Right cardiac atrium (tissue), 5 donors: ENCODE data around the gene CAMSAP1. TPM values are rescaled to one million over a fixed set of nuclear protein-coding genes. Genes with fewer than 3 reads are reported as not detected.
"Not testable (repeated sequence)": the region's sequence is repeated elsewhere in the genome, so short reads cannot be mapped to it uniquely, and the experiment has no call there.

Source experiments
- ATAC-seq, 2 donors: fragments of 200-7000 bp; cut with Tn5 transposase; one replicate each; pipeline versions ENCODE4 v1.8.0 to v1.9.1; 2020; ENCODE audit warnings: moderate library complexity in 2 of 2, mild to moderate bottlenecking in 1 of 2
- DNase-seq, 3 donors: peaks; one replicate each; pipeline ENCODE4 v3.0.0-alpha.2; 2020
- H3K27ac ChIP-seq: one replicate; pipeline ENCODE4 v1.5.1; 2013; ENCODE audit warnings: mild to moderate bottlenecking, low read length, control low read depth, moderate library complexity
- H3K27me3 ChIP-seq: one replicate; pipeline ENCODE4 v1.6.1; 2013; ENCODE audit not compliant: control insufficient read depth, insufficient read depth
- H3K4me1 ChIP-seq: one replicate; pipeline ENCODE4 v1.6.1; 2013; ENCODE audit warnings: low read length; ENCODE audit not compliant: control insufficient read depth, insufficient read depth
- H3K4me3 ChIP-seq: one replicate; pipeline ENCODE4 v1.5.1; 2013; ENCODE audit warnings: low read length, control low read depth
- H3K9me3 ChIP-seq: one replicate; pipeline ENCODE4 v1.6.1; 2013; ENCODE audit warnings: low read length; ENCODE audit not compliant: control insufficient read depth
- WGBS: extraction: QIAGEN DNeasy Blood & Tissue Kit; methylation state at CpG from one replicate; pipeline ENCODE4 v1.1.7; 2013; 5-methylcytosine and 5-hydroxymethylcytosine counted together
- intact Hi-C, 4 donors: fragments of 100-400 bp; cut with DNase I; formaldehyde crosslinking; loops; one replicate each; pipeline versions ENCODE4 v1.11.0 to v1.14.0; 2022 to 2023
- long read RNA-seq, 4 donors: library from polyadenylated mRNA; unstranded; transcript quantifications; one replicate each; pipeline ENCODE4 v2.0.0, GENCODE V29; 2020 to 2021
- polyA plus RNA-seq: library from polyadenylated mRNA; stranded (reverse); fragments of 200-250 nt; gene quantifications from one replicate; pipeline ENCODE4 v1.2.3, GENCODE V29; 2013
- total RNA-seq, 4 donors: library from RNA; stranded (reverse); fragmentation: NEBNext Ultra II Directional; extraction: Animal tissue kit (Norgen Biotek cat#: 25700); gene quantifications; one replicate each; pipeline ENCODE4 v1.2.1, GENCODE V29; 2021
- donor health status: healthy with polysubstance abuse.
- donor health status: DM: no; HTN: yes; CAD: no.
- donor health status: DM: no; HTN: no; CAD: no.
- donor health status: DM: no; HTN: yes; CAD: no; lungs with severe emphysema.
- donor health status: DM: yes; HTN: yes; CAD: no.

CAMSAP1 gene
- total RNA-seq (10 to 100 TPM; 13.9 to 22.8 (median 18.3) TPM), polyA plus RNA-seq (10.0 TPM)
- long read RNA-seq, donor 1, full-length matches to known transcripts, result 1 of 18 reads
- long read RNA-seq, donor 1, partial matches to known transcripts, result 13 of 18 reads
- long read RNA-seq, donor 1, other reads (novel, unspliced or antisense), result 4 of 18 reads
- long read RNA-seq, donor 2, partial matches to known transcripts, result 5 of 8 reads
- long read RNA-seq, donor 2, other reads (novel, unspliced or antisense), result 3 of 8 reads
- long read RNA-seq, donor 3, full-length matches to known transcripts, result 5 of 27 reads
- long read RNA-seq, donor 3, partial matches to known transcripts, result 18 of 27 reads
- long read RNA-seq, donor 3, other reads (novel, unspliced or antisense), result 4 of 27 reads
- long read RNA-seq, donor 4, full-length matches to known transcripts, result 1 of 14 reads
- long read RNA-seq, donor 4, partial matches to known transcripts, result 10 of 14 reads
- long read RNA-seq, donor 4, other reads (novel, unspliced or antisense), result 3 of 14 reads

- H3K9me3 ChIP-seq, result no peaks in the 10 kb centered on the region
- H3K27me3 ChIP-seq, result no peaks in the 10 kb centered on the region
- intact Hi-C loops, result no loop called here
- H3K27ac ChIP-seq, result peak within 1 kb of the TSS; percentile 50
- peak within 1 kb of the TSS; percentile 98 for H3K4me3 ChIP-seq
- WGBS, result under 1% methylated on average over 83 of the region's 91 CpGs
- DNase-seq, result peak; percentile 94 to 98 (median 97)
- H3K4me1 ChIP-seq, result peaks cover 12% of the 10 kb centered on the region
- ATAC-seq, result peak; percentile 97 to 98
Observed at GRCh38 chr9:135907431-135908092, at the start of gene CAMSAP1. CAMSAP1 (minus strand) TSS chr9:135907546; CDS start chr9:135907159, 387 bp downstream.

- no peak for ATAC-seq
- no peak for DNase-seq
- no peaks in the 10 kb centered on the region for H3K9me3 ChIP-seq
- H3K4me1 ChIP-seq, result no peaks in the 10 kb centered on the region
- H3K27me3 ChIP-seq, result no peaks in the 10 kb centered on the region
- no peak overlapping the region for H3K4me3 ChIP-seq
- WGBS, result 79% methylated on average over 8 of the region's 8 CpGs
- intact Hi-C loops, result loop anchor here in 2 of 4 donors (10.0 kb wide), 1 partner anchor 92 kb away; no protein-coding TSS in a partner anchor
- H3K27ac ChIP-seq, result no peak overlapping the region
Observed at GRCh38 chr9:135956802-135957174, 49.4 kb upstream of the CAMSAP1 start.

GRCh38 chr9:135955934-135956801, 48.8 kb upstream of the CAMSAP1 start:
- H3K4me3 ChIP-seq, result no peak overlapping the region
- DNase-seq, result no peak
- H3K27ac ChIP-seq, result no peak overlapping the region
- no peaks in the 10 kb centered on the region for H3K27me3 ChIP-seq
- 85% methylated on average over 32 of the region's 32 CpGs for WGBS
- ATAC-seq, result no peak
- intact Hi-C loops, result loop anchor here in 2 of 4 donors (10.0 kb wide), 1 partner anchor 91 kb away; no protein-coding TSS in a partner anchor
- H3K9me3 ChIP-seq, result no peaks in the 10 kb centered on the region
- H3K4me1 ChIP-seq, result no peaks in the 10 kb centered on the region

- intact Hi-C loops, result loop anchor here in 2 of 4 donors (10.0 kb wide), 1 partner anchor 88 kb away; no protein-coding TSS in a partner anchor
- no peak for ATAC-seq
- no peak for DNase-seq
- Histone ChIP-seq H3K27me3 (no peaks in the 10 kb centered on the region), H3K27ac (no peak overlapping the region), H3K4me1 (no peaks in the 10 kb centered on the region), H3K4me3 (no peak overlapping the region), H3K9me3 (no peaks in the 10 kb centered on the region)
- 94% methylated on average over 22 of the region's 22 CpGs for WGBS
Observed at GRCh38 chr9:135952664-135953206, 45.4 kb upstream of the CAMSAP1 start.

GRCh38 chr9:135951889-135952663, 44.7 kb upstream of the CAMSAP1 start:
- DNase-seq, result no peak
- no peak for ATAC-seq
- H3K4me3 ChIP-seq, result no peak overlapping the region
- no peak overlapping the region for H3K27ac ChIP-seq
- H3K9me3 ChIP-seq, result no peaks in the 10 kb centered on the region
- intact Hi-C loops, result loop anchor here in 2 of 4 donors (10.0 kb wide), 1 partner anchor 87 kb away; no protein-coding TSS in a partner anchor
- 88% methylated on average over 18 of the region's 18 CpGs for WGBS
- no peaks in the 10 kb centered on the region for H3K4me1 ChIP-seq
- no peaks in the 10 kb centered on the region for H3K27me3 ChIP-seq

GRCh38 chr9:135951310-135951709, 44.0 kb upstream of the CAMSAP1 start:
- intact Hi-C loops, result loop anchor here in 2 of 4 donors (10.0 kb wide), 1 partner anchor 87 kb away; no protein-coding TSS in a partner anchor
- DNase-seq, H3K9me3 ChIP-seq, H3K4me1 ChIP-seq, ATAC-seq, H3K4me3 ChIP-seq, H3K27ac ChIP-seq, H3K27me3 ChIP-seq: not testable (repeated sequence)
- WGBS, result 98% methylated on average over 8 of the region's 8 CpGs

GRCh38 chr9:135950841-135951240, 43.5 kb upstream of the CAMSAP1 start:
- not testable (repeated sequence) for ATAC-seq, DNase-seq, H3K9me3 ChIP-seq, H3K4me1 ChIP-seq, H3K27me3 ChIP-seq, H3K27ac ChIP-seq, H3K4me3 ChIP-seq
- intact Hi-C loops, result loop anchor here in 2 of 4 donors (10.0 kb wide), 1 partner anchor 86 kb away; no protein-coding TSS in a partner anchor
- WGBS, result 96% methylated on average over 4 of the region's 4 CpGs

GRCh38 chr9:135950135-135950682, 42.9 kb upstream of the CAMSAP1 start:
- H3K27ac ChIP-seq, result no peak overlapping the region
- no peak overlapping the region for H3K4me3 ChIP-seq
- no peaks in the 10 kb centered on the region for H3K9me3 ChIP-seq
- 81% methylated on average over 12 of the region's 12 CpGs for WGBS
- H3K4me1 ChIP-seq, result no peaks in the 10 kb centered on the region
- ATAC-seq, result no peak
- H3K27me3 ChIP-seq, result no peaks in the 10 kb centered on the region
- intact Hi-C loops, result loop anchor here in 2 of 4 donors (10.0 kb wide), 1 partner anchor 85 kb away; no protein-coding TSS in a partner anchor
- DNase-seq, result peak in 1 of 3 donors; percentile 18

- ATAC-seq (no peak), DNase-seq (peak in 2 of 3 donors; percentile 21 to 47)
- Histone ChIP-seq H3K27me3 (no peaks in the 10 kb centered on the region), H3K9me3 (no peaks in the 10 kb centered on the region), H3K4me3 (no peak overlapping the region), H3K4me1 (no peaks in the 10 kb centered on the region), H3K27ac (no peak overlapping the region)
- intact Hi-C loops, result loop anchor here in 2 of 4 donors (10.0 kb wide), 1 partner anchor 85 kb away; no protein-coding TSS in a partner anchor
- whole genome bisulfite sequencing, result 90% methylated on average over 26 of the region's 26 CpGs
Observed at GRCh38 chr9:135949501-135950134, 42.3 kb upstream of the CAMSAP1 start.
